WI38 (cell line): Measurements from ENCODE around the gene UTF1.

Experiments
- H3K4me3 ChIP-seq: 2 replicates; pipeline ENCODE4 v1.5.1; 2011; ENCODE audit warnings: low read depth, mild to moderate bottlenecking, control low read depth, low read length
- CTCF ChIP-seq: IDR thresholded peaks from 2 replicates; pipeline ENCODE4 v1.5.1; 2012; ENCODE audit warnings: low read depth, mild to moderate bottlenecking, control low read depth, low read length

Gene UTF1

GRCh38 chr10:133197786-133198185, 32.2 kb upstream of the UTF1 start:
- no peak for TF ChIP-seq CTCF
- H3K4me3 ChIP-seq = no peak overlapping the region

GRCh38 chr10:133198206-133198605, 31.8 kb upstream of the UTF1 start:
- no peak overlapping the region for H3K4me3 ChIP-seq

DNA sequence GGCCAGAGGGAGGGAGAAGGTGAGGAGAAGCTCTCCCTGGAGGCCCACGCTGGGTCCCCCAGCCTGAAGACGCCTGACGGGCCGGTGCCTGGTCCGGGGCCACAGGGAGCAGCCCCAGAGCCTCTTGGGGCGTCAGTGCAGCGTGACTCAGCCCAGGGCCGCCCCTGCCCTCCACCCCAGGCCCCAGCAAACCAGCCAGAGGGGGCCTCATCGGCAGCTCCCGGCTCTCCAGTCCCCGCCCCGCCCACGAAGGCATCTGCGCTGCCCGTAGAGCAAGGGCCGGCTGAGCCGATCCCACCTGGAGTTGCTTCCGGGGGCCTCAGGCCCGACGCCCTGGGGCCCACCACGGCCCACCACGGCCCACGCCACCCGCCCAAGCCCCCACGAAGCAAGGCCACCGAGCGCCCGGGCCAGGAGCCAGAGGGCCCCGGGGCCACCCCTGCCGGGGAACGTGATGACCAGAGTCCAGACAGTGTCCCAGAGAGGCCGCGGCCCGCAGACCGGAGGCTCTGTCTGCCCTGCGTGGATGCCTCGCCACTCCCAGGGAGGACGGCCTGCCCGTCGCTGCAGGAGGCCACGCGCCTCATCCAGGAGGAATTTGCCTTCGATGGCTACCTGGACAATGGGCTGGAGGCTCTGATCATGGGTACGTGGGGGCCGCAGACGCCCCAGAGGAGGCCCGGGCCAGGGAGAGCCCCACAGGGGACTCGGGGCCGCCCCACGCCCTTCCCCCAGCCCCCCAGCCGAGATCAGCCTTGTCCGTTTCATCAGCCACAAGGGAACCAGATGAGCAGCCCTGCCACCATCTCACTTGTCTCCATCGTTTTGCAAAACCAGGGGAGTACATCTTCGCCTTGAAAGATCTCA, 31.2 kb upstream of the UTF1 start:
- H3K4me3 ChIP-seq = no peak overlapping the region
- no peak for TF ChIP-seq CTCF

More at GRCh38 chr10:133198206-133198605, 31.8 kb upstream of the UTF1 start:
- TF ChIP-seq CTCF = no peak

GRCh38 chr10:133199488-133199885, 30.5 kb upstream of the UTF1 start:
- TF ChIP-seq CTCF = no peak
- no peak overlapping the region for H3K4me3 ChIP-seq

DNA sequence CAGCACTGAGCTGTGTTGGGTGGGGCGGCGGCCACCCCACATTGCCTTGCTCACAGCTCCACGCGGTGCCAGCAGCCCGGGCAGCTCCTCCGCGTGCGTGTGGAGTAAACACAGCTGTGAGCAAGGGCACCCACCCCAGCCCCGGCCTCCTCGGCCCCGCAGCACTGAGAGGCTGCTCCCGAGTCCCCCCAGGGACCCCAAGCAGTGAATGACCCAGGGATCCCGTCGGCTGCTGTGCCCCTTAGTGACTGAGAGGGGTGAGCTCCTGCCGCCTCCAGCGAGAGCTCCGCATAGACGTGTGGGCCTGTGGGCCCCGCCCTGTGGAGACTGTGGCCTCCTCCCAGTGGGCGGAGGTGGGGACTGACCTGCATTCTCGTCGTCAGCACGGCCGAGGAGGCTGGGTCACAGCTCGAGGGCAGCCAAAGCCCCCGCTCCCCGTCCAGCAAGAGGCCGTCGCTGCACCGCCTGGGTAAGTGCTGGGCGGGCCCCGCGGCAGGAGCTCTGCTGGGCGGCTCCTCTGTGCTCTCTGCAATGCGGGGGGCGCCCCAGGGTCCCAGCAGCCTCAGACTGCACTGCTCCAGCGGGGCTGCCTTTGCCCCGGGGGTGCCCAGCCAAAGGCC, 29.9 kb upstream of the UTF1 start:
- H3K4me3 ChIP-seq = no peak overlapping the region
- no peak for TF ChIP-seq CTCF

GRCh38 chr10:133200621-133201031, 29.4 kb upstream of the UTF1 start:
- TF ChIP-seq CTCF = no peak
- H3K4me3 ChIP-seq = no peak overlapping the region
